CD14-positive monocyte (primary cell): ENCODE measurements around the gene CTCF. TPM values are rescaled to one million over a fixed set of nuclear protein-coding genes. Genes with fewer than 3 reads are reported as not detected.

Experiments used
- DNase-seq, 3 donors: peaks; one replicate each; pipeline ENCODE4 v3.0.0-alpha.2; 2011 to 2022
- H2AFZ ChIP-seq: 2 replicates; pipeline ENCODE4 v1.6.0; 2012; ENCODE audit warnings: mild to moderate bottlenecking, low read depth, low read length, inconsistent platforms; ENCODE audit not compliant: insufficient read depth, poor library complexity, severe bottlenecking
- H3K27ac ChIP-seq, 2 donors: 1 replicate in 1 of 2; 2 replicates in 1 of 2; pipeline ENCODE4 v1.5.1; 2012 to 2013; ENCODE audit warnings: low read length in 2 of 2, control low read depth in 1 of 2, inconsistent platforms in 1 of 2, low read depth in 1 of 2, mild to moderate bottlenecking in 1 of 2
- H3K27me3 ChIP-seq, 2 donors: one replicate each; pipeline versions ENCODE4 v1.6.0 to v1.6.1; 2011 to 2013; ENCODE audit warnings: low read length in 2 of 2; ENCODE audit not compliant: control insufficient read depth in 2 of 2, insufficient read depth in 2 of 2
- H3K36me3 ChIP-seq, 2 donors: replicated peaks in 1 of 2; 1 replicate in 1 of 2; 2 replicates in 1 of 2; pipeline versions ENCODE4 v1.5.1 to v1.6.1; 2012 to 2013; ENCODE audit warnings: low read length in 2 of 2, control low read depth in 1 of 2, inconsistent platforms in 1 of 2, mild to moderate bottlenecking in 1 of 2; ENCODE audit not compliant: insufficient read depth in 2 of 2, control insufficient read depth in 1 of 2
- H3K4me1 ChIP-seq, 2 donors: 1 replicate in 1 of 2; 2 replicates in 1 of 2; pipeline versions ENCODE4 v1.5.1 to v1.6.1; 2012 to 2013; ENCODE audit warnings: low read length in 2 of 2, control low read depth in 1 of 2, inconsistent platforms in 1 of 2, mild to moderate bottlenecking in 1 of 2, moderate library complexity in 1 of 2; ENCODE audit not compliant: insufficient read depth in 2 of 2, control insufficient read depth in 1 of 2
- H3K4me2 ChIP-seq: replicated peaks from 2 replicates; pipeline ENCODE3; 2012; ENCODE audit warnings: low read length, moderate library complexity, mild to moderate bottlenecking; ENCODE audit not compliant: poor library complexity, severe bottlenecking; ENCODE audit errors: extremely low read depth
- H3K4me3 ChIP-seq, 3 experiments: fragments of 200-600 bp in 1 of 3; sonication (generic) in 1 of 3; replicated peaks in 1 of 3; 1 replicate in 2 of 3; 2 replicates in 1 of 3; pipeline ENCODE4 v1.5.1; 2011 to 2013; ENCODE audit warnings: low read length in 3 of 3, mild to moderate bottlenecking in 3 of 3, control low read depth in 2 of 3, low read depth in 2 of 3, inconsistent platforms in 1 of 3, moderate library complexity in 1 of 3
- H3K79me2 ChIP-seq: 2 replicates; pipeline ENCODE4 v1.6.0; 2012; ENCODE audit warnings: mild to moderate bottlenecking, control low read depth, inconsistent platforms, low read length, moderate library complexity; ENCODE audit not compliant: insufficient read depth
- H3K9ac ChIP-seq: 2 replicates; pipeline ENCODE4 v1.6.0; 2017; ENCODE audit warnings: low read length, mild to moderate bottlenecking; ENCODE audit not compliant: insufficient read depth, poor library complexity, severe bottlenecking
- H3K9me3 ChIP-seq, 2 donors: replicated peaks in 1 of 2; 1 replicate in 1 of 2; 2 replicates in 1 of 2; pipeline versions ENCODE4 v1.5.1 to v1.6.1; 2012 to 2013; ENCODE audit warnings: low read length in 2 of 2, control low read depth in 1 of 2; ENCODE audit not compliant: control insufficient read depth in 1 of 2, insufficient read depth in 1 of 2
- H4K20me1 ChIP-seq: 2 replicates; pipeline ENCODE4 v1.6.0; 2012; ENCODE audit warnings: mild to moderate bottlenecking, low read length, control low read depth, moderate library complexity; ENCODE audit not compliant: insufficient read depth
- H3K27ac Mint-ChIP-seq, 7 donors: one replicate each; pipeline ENCODE4 v1.8.0; 2020; ENCODE audit warnings: mild to moderate bottlenecking in 7 of 7, mixed read lengths in 7 of 7, moderate library complexity in 6 of 7, inconsistent platforms in 2 of 7
- H3K27me3 Mint-ChIP-seq, 3 donors: one replicate each; pipeline ENCODE4 v1.8.0; 2021 to 2022; ENCODE audit warnings: low read depth in 3 of 3, mild to moderate bottlenecking in 3 of 3, mixed read lengths in 3 of 3, moderate library complexity in 3 of 3, inconsistent platforms in 1 of 3
- H3K36me3 Mint-ChIP-seq, 2 donors: one replicate each; pipeline ENCODE4 v1.8.0; 2020; ENCODE audit warnings: mixed read lengths in 2 of 2, inconsistent platforms in 1 of 2, mild to moderate bottlenecking in 1 of 2
- H3K4me1 Mint-ChIP-seq: one replicate; pipeline ENCODE4 v1.8.0; 2020; ENCODE audit warnings: mild to moderate bottlenecking, mixed read lengths
- H3K4me3 Mint-ChIP-seq, 2 donors: one replicate each; pipeline ENCODE4 v1.8.0; 2020; ENCODE audit warnings: mild to moderate bottlenecking in 2 of 2, mixed read lengths in 2 of 2, moderate library complexity in 1 of 2
- H3K9me3 Mint-ChIP-seq, 7 donors: one replicate each; pipeline ENCODE4 v1.8.0; 2020 to 2022; ENCODE audit warnings: mixed read lengths in 7 of 7, mild to moderate bottlenecking in 6 of 7, moderate library complexity in 6 of 7, inconsistent platforms in 2 of 7
- WGBS: methylation state at CpG from one replicate; pipeline ENCODE4 v1.1.5; 2013; ENCODE audit warnings: missing lambda C conversion rate; ENCODE audit not compliant: insufficient coverage; 5-methylcytosine and 5-hydroxymethylcytosine counted together
- intact Hi-C, 2 donors: fragments of 100-400 bp; cut with micrococcal nuclease; formaldehyde crosslinking; loops; one replicate each; pipeline versions ENCODE4 v1.15.0 to v1.15.1; 2023
- polyA plus RNA-seq, 3 donors: library from polyadenylated mRNA; depleted of rRNA in 1 of 3; unstranded in 2 of 3; stranded (reverse) in 1 of 3; fragments of 300-500 nt in 2 of 3; fragments of >200 nt in 1 of 3; fragmentation: Illumina TruSeq in 2 of 3; gene quantifications; 1 replicate in 2 of 3; 2 replicates in 1 of 3; pipeline ENCODE4 v1.2.3, GENCODE V29; 2012 to 2021
- TF ChIP-seq, protein P1 (sequence below): fragments of 200-600 bp; IDR thresholded peaks from one replicate; pipeline ENCODE4 v1.8.0; 2022; ENCODE audit warnings: antibody characterized with exemption, mild to moderate bottlenecking

CTCF gene
- polyA plus RNA-seq, 3 donors = 8.4 to 29.9 (median 17.7) TPM

DNA sequence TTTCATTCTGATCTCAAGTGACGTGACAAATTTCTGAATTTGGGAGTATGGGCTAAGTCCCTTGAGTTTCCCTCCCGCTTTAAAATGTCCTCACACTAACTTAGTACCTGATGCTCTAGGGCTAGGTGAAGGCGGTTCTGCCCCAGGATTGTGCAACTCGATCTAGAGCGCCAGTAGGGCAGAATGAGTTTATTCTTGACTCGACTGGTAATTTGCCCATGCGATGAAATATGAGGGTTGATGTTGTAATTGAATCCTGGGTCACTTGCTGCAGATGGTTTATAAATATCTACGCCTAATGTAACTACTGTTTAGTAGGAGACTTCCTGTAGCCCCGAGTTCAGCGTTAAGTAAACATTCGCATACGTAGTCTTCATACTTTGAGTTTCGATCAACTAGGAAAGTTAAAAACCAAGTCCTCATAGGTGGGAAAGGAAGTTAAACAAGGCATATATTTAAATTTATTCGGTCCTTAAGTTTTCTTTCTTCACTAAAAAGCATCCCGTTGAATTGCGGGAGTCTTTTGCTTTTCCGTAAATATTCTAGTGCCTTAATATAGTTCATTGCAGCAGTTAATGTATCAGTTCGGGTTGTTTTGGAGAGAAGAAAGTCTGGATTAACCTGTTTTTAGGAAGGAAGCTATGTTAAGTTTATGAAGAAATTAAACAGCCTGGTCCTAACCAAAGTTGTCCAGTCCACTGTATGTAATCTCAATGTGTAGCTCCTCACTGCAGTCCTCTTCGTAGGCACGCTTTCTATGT lies 1.6 kb downstream of the CTCF start:
- DNase-seq = peak; percentile 43 to 64 (median 62)
- peak overlapping the region; percentile 94 for H3K9ac ChIP-seq
- peaks cover 0 to 2% (median 0%) of the 10 kb centered on the region in 3 donors for H3K27me3 Mint-ChIP-seq
- intact Hi-C loops = loop anchor here (2.0 to 10.0 kb wide), 8 partner anchors 17 to 328 kb away; partner anchors contain the start of genes ACD (in 1 of the 2), C16orf86 (in 1 of the 2), ENKD1 (in 1 of the 2) and FHOD1 (in 1 of the 2)
- peak overlapping the region; percentile 87 to 91 for H3K4me3 Mint-ChIP-seq
- H3K36me3 ChIP-seq = no peaks in the 10 kb centered on the region
- WGBS = 0% methylated on average over 4 of the region's 20 CpGs
- peaks cover 29 to 37% of the 10 kb centered on the region in 2 donors for H3K4me1 ChIP-seq
- H3K27me3 ChIP-seq = no peaks in the 10 kb centered on the region
- peaks cover 2 to 3% of the 10 kb centered on the region in 2 donors for H3K36me3 Mint-ChIP-seq
- H3K27ac ChIP-seq = peak overlapping the region; percentile 88 to 92
- H3K4me1 Mint-ChIP-seq = peaks cover 38% of the 10 kb centered on the region
- peak overlapping the region; percentile 83 to 95 (median 93) for H3K27ac Mint-ChIP-seq
- peaks cover 47% of the 10 kb centered on the region for H4K20me1 ChIP-seq
- peak overlapping the region; percentile 58 to 92 (median 89) for H3K4me3 ChIP-seq
- H3K9me3 Mint-ChIP-seq = no peaks in the 10 kb centered on the region
- H3K4me2 ChIP-seq = peak overlapping the region; percentile 99
- TF ChIP-seq, protein P1, sequence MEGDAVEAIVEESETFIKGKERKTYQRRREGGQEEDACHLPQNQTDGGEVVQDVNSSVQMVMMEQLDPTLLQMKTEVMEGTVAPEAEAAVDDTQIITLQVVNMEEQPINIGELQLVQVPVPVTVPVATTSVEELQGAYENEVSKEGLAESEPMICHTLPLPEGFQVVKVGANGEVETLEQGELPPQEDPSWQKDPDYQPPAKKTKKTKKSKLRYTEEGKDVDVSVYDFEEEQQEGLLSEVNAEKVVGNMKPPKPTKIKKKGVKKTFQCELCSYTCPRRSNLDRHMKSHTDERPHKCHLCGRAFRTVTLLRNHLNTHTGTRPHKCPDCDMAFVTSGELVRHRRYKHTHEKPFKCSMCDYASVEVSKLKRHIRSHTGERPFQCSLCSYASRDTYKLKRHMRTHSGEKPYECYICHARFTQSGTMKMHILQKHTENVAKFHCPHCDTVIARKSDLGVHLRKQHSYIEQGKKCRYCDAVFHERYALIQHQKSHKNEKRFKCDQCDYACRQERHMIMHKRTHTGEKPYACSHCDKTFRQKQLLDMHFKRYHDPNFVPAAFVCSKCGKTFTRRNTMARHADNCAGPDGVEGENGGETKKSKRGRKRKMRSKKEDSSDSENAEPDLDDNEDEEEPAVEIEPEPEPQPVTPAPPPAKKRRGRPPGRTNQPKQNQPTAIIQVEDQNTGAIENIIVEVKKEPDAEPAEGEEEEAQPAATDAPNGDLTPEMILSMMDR = no peak
- no peaks in the 10 kb centered on the region for H3K9me3 ChIP-seq
- H2AFZ ChIP-seq = peak overlapping the region; percentile 92
- peaks cover 81% of the 10 kb centered on the region for H3K79me2 ChIP-seq

DNA sequence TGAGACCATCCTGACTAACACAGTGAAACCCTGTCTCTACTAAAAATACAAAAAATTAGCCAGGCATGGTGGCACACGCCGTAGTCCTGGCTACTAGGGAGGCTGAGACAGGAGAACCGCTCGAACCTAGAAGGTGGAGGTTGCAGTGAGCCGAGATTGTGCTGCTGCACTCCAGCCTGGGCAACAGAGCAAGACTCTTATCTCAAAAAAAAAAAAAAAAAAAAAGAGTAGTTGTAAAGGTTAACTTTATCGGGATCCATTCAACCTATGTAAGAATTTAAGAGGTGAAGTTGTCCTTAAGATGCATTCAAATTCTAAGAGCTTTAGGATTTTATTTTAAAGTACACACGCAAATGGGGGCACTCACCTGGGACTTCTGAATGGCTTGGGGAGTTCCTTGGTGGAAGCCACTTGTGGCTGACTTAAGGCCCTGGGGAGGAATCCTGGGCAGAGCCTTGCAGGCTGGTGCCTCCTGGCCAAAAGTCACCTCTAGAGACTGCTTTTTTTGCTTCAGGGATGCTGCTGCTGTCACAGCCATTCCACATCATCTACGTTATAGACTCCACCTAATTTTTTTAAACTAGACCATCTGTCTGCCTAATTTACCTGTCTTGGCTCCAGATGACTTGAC lies 3.3 kb downstream of the CTCF start:
- Histone ChIP-seq H3K27ac (peak overlapping the region in 1 of 2 donors; percentile 45), H3K4me1 (peaks cover 24 to 32% of the 10 kb centered on the region in 2 donors), H3K4me3 (no peak overlapping the region), H3K4me2 (no peak overlapping the region), H3K9ac (no peak overlapping the region), H4K20me1 (peaks cover 64% of the 10 kb centered on the region), H3K79me2 (peaks cover 82% of the 10 kb centered on the region), H3K27me3 (no peaks in the 10 kb centered on the region), H3K36me3 (peaks cover 0 to under 1% of the 10 kb centered on the region in 2 donors), H2AFZ (no peak overlapping the region), H3K9me3 (no peaks in the 10 kb centered on the region)
- intact Hi-C loops = loop anchor here in 1 of 2 donors (10.0 kb wide), 1 partner anchor 321 kb away; the partner anchor contains the start of genes FHOD1 and SLC9A5
- Mint-ChIP-seq H3K27me3 (peaks cover 0 to 2% (median 0%) of the 10 kb centered on the region in 3 donors), H3K4me1 (peaks cover 33% of the 10 kb centered on the region), H3K4me3 (no peak overlapping the region), H3K9me3 (no peaks in the 10 kb centered on the region), H3K27ac (peak overlapping the region in 4 of 7 donors; percentile 8 to 85 (median 56)), H3K36me3 (peaks cover 3 to 8% of the 10 kb centered on the region in 2 donors)
- TF ChIP-seq, protein P1 = no peak
- DNase-seq = no peak
- 100% methylated on average over 1 of the region's 8 CpGs for WGBS
